ENCODE data around the gene FBXL19.

FBXL19 gene

DNA sequence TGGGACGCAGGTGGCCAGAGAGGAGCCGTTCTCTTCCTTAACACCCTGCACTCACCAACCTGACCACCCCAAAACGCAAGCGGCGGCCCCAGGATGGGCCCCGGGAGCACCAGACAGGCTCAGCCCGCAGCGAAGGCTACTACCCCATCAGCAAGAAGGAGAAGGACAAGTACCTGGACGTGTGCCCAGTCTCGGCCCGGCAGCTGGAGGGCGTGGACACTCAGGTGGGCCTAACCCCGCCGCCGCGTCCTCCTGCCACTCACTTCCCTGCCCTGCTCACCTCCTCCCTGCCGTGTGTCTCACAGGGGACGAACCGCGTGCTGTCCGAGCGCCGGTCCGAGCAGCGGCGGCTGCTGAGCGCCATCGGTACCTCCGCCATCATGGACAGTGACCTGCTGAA, 57.1 kb downstream of the FBXL19 start:
- peaks cover 35 to 94% (median 82%) of the 10 kb centered on the region in 3 donors for H3K36me3 ChIP-seq
- H3K27ac ChIP-seq = no peak overlapping the region
- H3K4me3 ChIP-seq = no peak overlapping the region
- peaks cover 0 to 7% (median 5%) of the 10 kb centered on the region in 4 donors for H3K4me1 ChIP-seq
- intact Hi-C loops (cut with DNase I; ENCODE audit: low total_unique reads) = loop anchor here (10.0 kb wide), 3 partner anchors 164 to 894 kb away; partner anchors contain the start of gene ZNF267
- H3K9me3 ChIP-seq = no peaks in the 10 kb centered on the region
- H3K27me3 ChIP-seq = no peaks in the 10 kb centered on the region
- TF ChIP-seq, protein P1, sequence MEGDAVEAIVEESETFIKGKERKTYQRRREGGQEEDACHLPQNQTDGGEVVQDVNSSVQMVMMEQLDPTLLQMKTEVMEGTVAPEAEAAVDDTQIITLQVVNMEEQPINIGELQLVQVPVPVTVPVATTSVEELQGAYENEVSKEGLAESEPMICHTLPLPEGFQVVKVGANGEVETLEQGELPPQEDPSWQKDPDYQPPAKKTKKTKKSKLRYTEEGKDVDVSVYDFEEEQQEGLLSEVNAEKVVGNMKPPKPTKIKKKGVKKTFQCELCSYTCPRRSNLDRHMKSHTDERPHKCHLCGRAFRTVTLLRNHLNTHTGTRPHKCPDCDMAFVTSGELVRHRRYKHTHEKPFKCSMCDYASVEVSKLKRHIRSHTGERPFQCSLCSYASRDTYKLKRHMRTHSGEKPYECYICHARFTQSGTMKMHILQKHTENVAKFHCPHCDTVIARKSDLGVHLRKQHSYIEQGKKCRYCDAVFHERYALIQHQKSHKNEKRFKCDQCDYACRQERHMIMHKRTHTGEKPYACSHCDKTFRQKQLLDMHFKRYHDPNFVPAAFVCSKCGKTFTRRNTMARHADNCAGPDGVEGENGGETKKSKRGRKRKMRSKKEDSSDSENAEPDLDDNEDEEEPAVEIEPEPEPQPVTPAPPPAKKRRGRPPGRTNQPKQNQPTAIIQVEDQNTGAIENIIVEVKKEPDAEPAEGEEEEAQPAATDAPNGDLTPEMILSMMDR (IDR thresholded peaks at IDR 0.05) = no peak
- DNase-seq = peak in 1 of 2 donors; percentile 66

DNA sequence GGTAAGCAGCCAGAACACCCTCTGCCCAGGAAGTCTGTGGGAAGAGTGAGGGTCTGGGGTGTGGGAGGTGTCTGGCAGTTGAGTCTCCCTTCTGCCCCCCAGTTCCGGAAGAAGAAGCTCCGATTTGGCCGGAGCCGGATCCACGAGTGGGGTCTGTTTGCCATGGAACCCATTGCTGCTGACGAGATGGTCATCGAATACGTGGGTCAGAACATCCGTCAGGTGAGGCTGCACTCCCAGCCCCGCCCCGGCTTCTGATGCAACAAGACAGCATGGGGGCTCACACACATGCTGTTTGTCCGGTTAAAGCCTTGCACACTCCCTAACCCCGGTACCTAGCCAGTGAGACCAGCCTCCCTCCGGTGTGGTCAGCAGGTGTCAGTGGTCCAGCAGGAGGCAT, 57.6 kb downstream of the FBXL19 start:
- Histone ChIP-seq H3K27me3 (no peaks in the 10 kb centered on the region), H3K36me3 (peaks cover 30 to 89% (median 76%) of the 10 kb centered on the region in 3 donors), H3K9me3 (no peaks in the 10 kb centered on the region), H3K4me1 (peaks cover 0 to 12% (median 10%) of the 10 kb centered on the region in 4 donors), H3K27ac (no peak overlapping the region), H3K4me3 (no peak overlapping the region)
- no peak for DNase-seq
- TF ChIP-seq, protein P1 (IDR thresholded peaks at IDR 0.05) = no peak
- intact Hi-C loops (cut with DNase I; ENCODE audit: low total_unique reads) = loop anchor here (10.0 kb wide), 3 partner anchors 164 to 894 kb away; partner anchors contain the start of gene ZNF267

DNA sequence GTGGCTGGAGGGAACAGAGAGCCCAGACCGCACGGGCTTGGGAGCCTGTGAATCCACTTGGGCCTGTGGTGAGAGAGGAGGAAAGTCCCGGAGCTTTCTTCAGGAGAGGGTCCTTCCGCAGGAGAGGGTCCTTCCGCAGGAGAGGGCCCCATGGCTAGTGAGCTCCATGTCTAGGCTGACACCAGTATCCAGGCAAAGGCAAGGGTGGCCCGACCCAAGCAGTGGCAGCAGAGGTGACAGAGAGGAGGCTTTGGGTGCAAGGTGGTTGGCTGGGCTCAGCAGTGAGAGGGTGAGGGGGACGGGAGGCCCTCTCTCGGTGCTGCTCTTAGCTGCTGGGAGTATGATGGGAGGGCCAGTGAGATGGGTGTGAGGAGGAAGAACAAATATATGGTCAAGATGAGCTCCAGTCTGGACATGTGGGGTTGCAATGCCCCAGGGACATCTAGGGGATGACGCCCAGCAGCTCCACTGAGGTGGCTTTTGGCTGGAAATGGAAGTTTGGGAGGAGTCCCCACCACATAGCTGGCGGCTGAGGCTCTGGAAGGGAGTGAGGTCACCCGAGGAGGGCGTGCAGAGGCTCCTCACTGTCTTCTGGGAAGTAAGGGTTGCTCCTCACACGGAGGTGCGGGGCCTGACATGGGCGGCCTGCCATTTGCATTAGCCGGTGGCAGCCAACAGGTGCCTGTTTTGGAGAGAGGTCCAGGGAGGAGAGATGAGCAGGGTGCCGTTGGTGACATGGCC, 59.3 kb downstream of the FBXL19 start:
- intact Hi-C loops (cut with DNase I; ENCODE audit: low total_unique reads) = loop anchor here (10.0 kb wide), 3 partner anchors 162 to 892 kb away; partner anchors contain the start of gene ZNF267
- Histone ChIP-seq H3K4me1 (peaks cover 0 to 15% (median 11%) of the 10 kb centered on the region in 4 donors), H3K27me3 (no peaks in the 10 kb centered on the region), H3K36me3 (peaks cover 17 to 75% (median 59%) of the 10 kb centered on the region in 3 donors), H3K9me3 (no peaks in the 10 kb centered on the region), H3K27ac (no peak overlapping the region), H3K4me3 (no peak overlapping the region)
- TF ChIP-seq, protein P1 (IDR thresholded peaks at IDR 0.05) = no peak
- no peak for DNase-seq

DNA sequence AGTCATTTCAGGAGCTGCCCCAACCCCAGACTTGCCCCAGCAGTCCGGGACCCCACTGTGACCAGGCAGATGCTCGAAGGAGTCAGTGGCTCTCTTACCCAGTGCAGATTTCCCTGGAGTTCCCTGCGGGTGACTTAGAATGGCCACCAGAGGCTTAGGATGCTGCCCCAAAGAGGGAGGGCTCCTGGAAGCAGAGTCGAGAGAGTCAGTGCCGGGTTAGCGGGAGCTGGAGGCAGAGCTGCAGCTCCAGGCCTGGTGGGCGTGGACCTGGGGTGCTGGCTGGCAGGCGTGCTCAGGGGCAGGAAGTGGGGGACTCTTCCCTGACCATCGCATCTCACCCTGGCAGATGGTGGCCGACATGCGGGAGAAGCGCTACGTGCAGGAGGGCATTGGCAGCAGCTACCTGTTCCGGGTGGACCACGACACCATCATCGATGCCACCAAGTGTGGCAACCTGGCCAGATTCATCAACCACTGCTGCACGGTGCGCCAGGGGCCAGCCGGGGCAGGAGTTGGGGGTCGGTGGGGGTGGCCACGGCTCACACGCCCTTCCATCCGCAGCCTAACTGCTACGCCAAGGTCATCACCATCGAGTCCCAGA, 60.0 kb downstream of the FBXL19 start:
- TF ChIP-seq, protein P1 (IDR thresholded peaks at IDR 0.05) = no peak
- Histone ChIP-seq H3K27ac (no peak overlapping the region), H3K9me3 (no peaks in the 10 kb centered on the region), H3K4me1 (peaks cover 0 to 15% (median 11%) of the 10 kb centered on the region in 4 donors), H3K36me3 (peaks cover 17 to 75% (median 52%) of the 10 kb centered on the region in 3 donors), H3K27me3 (no peaks in the 10 kb centered on the region), H3K4me3 (no peak overlapping the region)
- intact Hi-C loops (cut with DNase I; ENCODE audit: low total_unique reads) = loop anchor here (10.0 kb wide), 3 partner anchors 161 to 891 kb away; partner anchors contain the start of gene ZNF267
- DNase-seq = no peak

DNA sequence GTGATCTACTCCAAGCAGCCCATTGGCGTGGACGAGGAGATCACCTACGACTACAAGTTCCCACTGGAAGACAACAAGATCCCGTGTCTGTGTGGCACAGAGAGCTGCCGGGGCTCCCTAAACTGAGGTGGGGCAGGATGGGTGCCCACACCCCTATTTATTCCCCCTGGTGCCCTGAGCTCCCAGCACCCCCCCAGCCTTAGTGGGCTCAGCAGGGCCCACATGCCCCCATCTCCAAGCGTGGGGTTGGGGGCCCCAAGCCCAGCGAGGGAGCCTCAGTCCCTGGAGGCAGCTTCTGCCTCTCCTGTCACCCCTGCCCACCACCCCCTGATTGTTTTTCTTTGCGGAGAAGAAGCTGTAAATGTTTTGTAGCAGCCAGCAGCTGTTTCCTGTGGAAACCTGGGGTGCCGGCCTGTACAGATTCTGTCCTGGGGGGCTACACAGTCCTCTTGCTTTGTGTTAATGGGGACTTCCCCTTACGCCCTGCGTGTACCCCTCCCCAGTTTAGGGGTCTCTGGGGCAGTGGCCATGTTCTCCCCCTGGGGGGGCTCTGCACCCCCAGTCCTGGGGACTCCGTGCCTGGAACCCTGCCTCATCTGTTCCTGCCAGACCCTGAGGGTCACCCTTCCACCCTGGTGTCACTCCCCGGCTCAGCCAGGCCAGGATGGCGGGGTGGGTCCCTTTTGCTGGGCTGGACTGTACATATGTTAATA, 60.7 kb downstream of the FBXL19 start:
- DNase-seq = no peak
- H3K36me3 ChIP-seq = peaks cover 16 to 68% (median 46%) of the 10 kb centered on the region in 3 donors
- H3K27me3 ChIP-seq = no peaks in the 10 kb centered on the region
- intact Hi-C loops (cut with DNase I; ENCODE audit: low total_unique reads) = loop anchor here (10.0 kb wide), 3 partner anchors 161 to 891 kb away; partner anchors contain the start of gene ZNF267
- H3K9me3 ChIP-seq = no peaks in the 10 kb centered on the region
- H3K4me3 ChIP-seq = no peak overlapping the region
- no peak overlapping the region for H3K27ac ChIP-seq
- H3K4me1 ChIP-seq = peaks cover 0 to 15% (median 11%) of the 10 kb centered on the region in 4 donors
- TF ChIP-seq, protein P1 (IDR thresholded peaks at IDR 0.05) = no peak
